Left lung (tissue), 10 donors: ENCODE data around the gene CPT1C. TPM values are rescaled to one million over a fixed set of nuclear protein-coding genes. Genes with fewer than 3 reads are reported as not detected.

Experiments used
- ATAC-seq: fragments of 200-7000 bp; cut with Tn5 transposase; one replicate; pipeline ENCODE4 v1.9.1; 2020; ENCODE audit warnings: moderate library complexity
- DNase-seq, 4 donors: peaks; one replicate each; pipeline ENCODE4 v3.0.0-alpha.2; 2013 to 2020
- H3K27ac ChIP-seq, 2 donors: fragments of 200-600 bp; sonication (generic) in 1 of 2; one replicate each; pipeline versions ENCODE4 v1.5.0 to v1.8.0; 2020 to 2021
- H3K27me3 ChIP-seq, 2 donors: fragments of 200-600 bp; sonication (generic) in 1 of 2; one replicate each; pipeline versions ENCODE4 v1.5.0 to v1.8.0; 2020 to 2021
- H3K36me3 ChIP-seq, 2 donors: fragments of 200-600 bp; sonication (generic) in 1 of 2; one replicate each; pipeline versions ENCODE4 v1.5.0 to v1.8.0; 2020 to 2021
- H3K4me1 ChIP-seq, 2 donors: fragments of 200-600 bp; one replicate each; pipeline ENCODE4 v1.8.0; 2021
- H3K4me3 ChIP-seq, 2 donors: fragments of 200-600 bp; sonication (generic) in 1 of 2; one replicate each; pipeline versions ENCODE4 v1.5.0 to v1.8.0; 2020 to 2021; ENCODE audit warnings: mild to moderate bottlenecking in 1 of 2
- H3K9me3 ChIP-seq, 2 donors: fragments of 200-600 bp; sonication (generic) in 1 of 2; one replicate each; pipeline versions ENCODE4 v1.5.0 to v1.8.0; 2020 to 2021
- intact Hi-C, 2 donors: fragments of 100-400 bp; cut with DNase I; formaldehyde crosslinking; loops; one replicate each; pipeline versions ENCODE4 v1.11.2 to v1.14.2; 2022
- polyA plus RNA-seq, 6 donors: library from polyadenylated mRNA; unstranded; fragments of 120-200 nt; gene quantifications; one replicate each; pipeline ENCODE4 v1.2.1, GENCODE V29; 2013; ENCODE audit not compliant: insufficient read length in 6 of 6
- total RNA-seq, 2 donors: library from RNA; stranded (reverse); fragmentation: NEBNext Ultra II Directional; extraction: Animal tissue kit (Norgen Biotek cat#: 25700); gene quantifications; one replicate each; pipeline ENCODE4 v1.2.1, GENCODE V29; 2021
- TF ChIP-seq, protein P1 (sequence below), 2 donors: fragments of 200-600 bp; sonication (generic) in 1 of 2; IDR thresholded peaks; one replicate each; pipeline versions ENCODE4 v1.5.0 to v1.8.0; 2021; ENCODE audit warnings: antibody characterized with exemption in 2 of 2
- donor health status: DM: no; HTN: yes; CAD: no.
- donor health status: DM: no; HTN: no; CAD: no.

CPT1C gene
- total and polyA plus RNA-seq, 8 donors: 6.2 to 37.3 (median 29.0) TPM

DNA sequence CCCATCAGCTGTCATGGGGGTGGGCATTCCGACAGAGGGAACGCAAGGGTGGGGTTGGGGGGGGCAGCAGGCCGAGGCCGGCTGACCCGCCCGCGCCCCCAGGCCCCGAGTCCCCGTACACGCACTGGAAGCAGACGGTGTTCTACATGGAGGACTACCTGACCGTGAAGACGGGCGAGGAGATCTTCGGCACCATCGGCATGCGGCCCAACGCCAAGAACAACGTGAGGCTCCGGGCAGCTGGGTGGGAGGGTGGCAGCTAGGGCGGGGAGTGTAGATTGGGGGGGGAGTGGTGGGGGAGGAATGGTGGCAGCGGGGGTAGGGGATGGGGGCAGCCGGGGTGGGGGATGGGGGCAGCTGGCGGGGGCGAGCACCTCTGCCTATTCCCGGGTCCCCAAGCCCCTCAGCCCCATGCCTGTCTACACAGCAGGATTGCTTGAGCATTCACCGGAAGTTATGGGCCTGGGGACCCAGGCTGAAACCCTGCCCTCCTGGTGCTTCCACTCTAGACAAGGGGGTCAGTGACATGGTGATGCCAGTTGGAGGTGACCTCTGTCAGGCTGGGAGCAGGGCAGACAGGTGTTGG is 4.3 kb upstream of the CPT1C start:
- Histone ChIP-seq H3K4me3 (peak overlapping the region in 1 of 2 donors; percentile 18), H3K4me1 (peaks cover 13 to 34% of the 10 kb centered on the region in 2 donors), H3K36me3 (peaks cover 0 to 69% of the 10 kb centered on the region in 2 donors), H3K27ac (peak overlapping the region; percentile 33 to 62), H3K27me3 (peaks cover 4 to 29% of the 10 kb centered on the region in 2 donors), H3K9me3 (no peaks in the 10 kb centered on the region)
- DNase-seq: no peak
- TF ChIP-seq, protein P1, sequence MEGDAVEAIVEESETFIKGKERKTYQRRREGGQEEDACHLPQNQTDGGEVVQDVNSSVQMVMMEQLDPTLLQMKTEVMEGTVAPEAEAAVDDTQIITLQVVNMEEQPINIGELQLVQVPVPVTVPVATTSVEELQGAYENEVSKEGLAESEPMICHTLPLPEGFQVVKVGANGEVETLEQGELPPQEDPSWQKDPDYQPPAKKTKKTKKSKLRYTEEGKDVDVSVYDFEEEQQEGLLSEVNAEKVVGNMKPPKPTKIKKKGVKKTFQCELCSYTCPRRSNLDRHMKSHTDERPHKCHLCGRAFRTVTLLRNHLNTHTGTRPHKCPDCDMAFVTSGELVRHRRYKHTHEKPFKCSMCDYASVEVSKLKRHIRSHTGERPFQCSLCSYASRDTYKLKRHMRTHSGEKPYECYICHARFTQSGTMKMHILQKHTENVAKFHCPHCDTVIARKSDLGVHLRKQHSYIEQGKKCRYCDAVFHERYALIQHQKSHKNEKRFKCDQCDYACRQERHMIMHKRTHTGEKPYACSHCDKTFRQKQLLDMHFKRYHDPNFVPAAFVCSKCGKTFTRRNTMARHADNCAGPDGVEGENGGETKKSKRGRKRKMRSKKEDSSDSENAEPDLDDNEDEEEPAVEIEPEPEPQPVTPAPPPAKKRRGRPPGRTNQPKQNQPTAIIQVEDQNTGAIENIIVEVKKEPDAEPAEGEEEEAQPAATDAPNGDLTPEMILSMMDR (IDR thresholded peaks at IDR 0.05): no peak
- ATAC-seq: no peak
- intact Hi-C loops: no loop called here

DNA sequence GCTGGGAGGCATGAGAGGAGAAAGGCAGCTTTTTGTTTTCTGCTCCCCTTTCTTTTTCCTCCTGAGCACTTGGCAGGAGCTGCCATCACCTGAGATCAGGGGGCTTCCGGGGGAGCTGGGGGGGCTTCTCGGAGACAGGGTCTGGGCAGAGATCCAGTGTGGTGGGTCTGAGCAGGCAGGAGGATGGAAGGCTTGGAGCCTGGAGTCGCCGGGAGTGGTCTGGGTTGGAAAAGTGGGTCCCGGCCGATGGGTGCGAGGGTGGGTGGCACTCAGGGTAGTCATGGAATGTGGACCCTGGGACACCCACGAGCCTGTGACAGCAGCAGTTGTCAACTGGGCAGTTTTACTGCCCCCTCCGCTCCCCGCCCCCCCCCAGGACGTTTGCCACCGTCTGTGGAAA is 3.8 kb upstream of the CPT1C start:
- peaks cover 0 to 63% of the 10 kb centered on the region in 2 donors for H3K36me3 ChIP-seq
- DNase-seq (no peak), ATAC-seq (no peak)
- intact Hi-C loops: no loop called here
- peak overlapping the region; percentile 33 to 62 for H3K27ac ChIP-seq
- H3K4me1 ChIP-seq: peaks cover 13 to 35% of the 10 kb centered on the region in 2 donors
- H3K9me3 ChIP-seq: no peaks in the 10 kb centered on the region
- H3K27me3 ChIP-seq: peaks cover 4 to 34% of the 10 kb centered on the region in 2 donors
- peak overlapping the region in 1 of 2 donors; percentile 18 for H3K4me3 ChIP-seq
- TF ChIP-seq, protein P1 (IDR thresholded peaks at IDR 0.05): no peak

- no peak for DNase-seq
- Histone ChIP-seq H3K9me3 (no peaks in the 10 kb centered on the region), H3K36me3 (peaks cover 0 to 57% of the 10 kb centered on the region in 2 donors), H3K27me3 (peaks cover 4 to 40% of the 10 kb centered on the region in 2 donors), H3K4me1 (peaks cover 13 to 35% of the 10 kb centered on the region in 2 donors), H3K27ac (peak overlapping the region; percentile 59 to 62), H3K4me3 (peak overlapping the region in 1 of 2 donors; percentile 39)
- TF ChIP-seq, protein P1 (IDR thresholded peaks at IDR 0.05): no peak
- intact Hi-C loops: no loop called here
- no peak for ATAC-seq
These were observed 3.2 kb upstream of the CPT1C start for GRCh38 chr19:49687566-49688316.

GRCh38 chr19:49688531-49689132 is 2.3 kb upstream of the CPT1C start:
- peaks cover 4 to 44% of the 10 kb centered on the region in 2 donors for H3K27me3 ChIP-seq
- no peaks in the 10 kb centered on the region for H3K9me3 ChIP-seq
- peak overlapping the region; percentile 59 to 62 for H3K27ac ChIP-seq
- DNase-seq (no peak), ATAC-seq (no peak)
- H3K4me1 ChIP-seq: peaks cover 13 to 35% of the 10 kb centered on the region in 2 donors
- peak overlapping the region in 1 of 2 donors; percentile 39 for H3K4me3 ChIP-seq
- H3K36me3 ChIP-seq: peaks cover 0 to 48% of the 10 kb centered on the region in 2 donors
- intact Hi-C loops: no loop called here
- TF ChIP-seq, protein P1 (IDR thresholded peaks at IDR 0.05): no peak
